ENCODE measurements around the gene DNAH10.

DNA sequence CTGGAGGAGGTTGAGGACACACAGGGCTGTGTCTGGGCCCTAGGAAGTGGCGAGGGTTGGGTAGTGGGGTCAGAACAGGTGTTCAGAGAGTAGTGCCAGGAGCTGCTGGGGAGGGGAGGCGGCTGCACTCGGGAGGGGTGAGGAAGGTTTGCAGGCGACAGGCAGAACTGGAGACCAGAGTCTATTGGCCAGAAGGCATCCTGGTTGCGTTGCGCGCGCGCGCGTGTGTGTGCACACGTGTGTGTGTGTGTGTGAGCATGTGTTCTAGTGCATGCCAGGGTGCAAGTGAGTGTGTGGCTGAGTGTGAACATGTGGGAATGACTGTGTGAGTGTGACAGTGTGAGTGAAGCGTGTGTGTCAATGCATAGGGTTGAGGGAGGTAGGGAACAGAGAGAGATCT is 124.2 kb downstream of the DNAH10 start:
- TF ChIP-seq TARDBP (IDR thresholded peaks at IDR 0.05; ENCODE audit: borderline replicate concordance) (no peak), EP300 (IDR thresholded peaks at IDR 0.05; ENCODE audit: borderline replicate concordance in 1 of 2, control insufficient read depth in 1 of 2, low read depth in 2 of 2, low read length in 2 of 2) (no peak), RCOR1 (conservative IDR thresholded peaks at IDR 0.05; ENCODE audit: low read depth, low read length) (no peak), MXI1 (IDR thresholded peaks at IDR 0.05; ENCODE audit: low read depth, low read length) (no peak), BRCA1 (IDR thresholded peaks at IDR 0.05; ENCODE audit: low read depth, low read length) (no peak), CEBPB (IDR thresholded peaks at IDR 0.05; ENCODE audit: borderline replicate concordance in 1 of 2, low read depth in 2 of 2, low read length in 2 of 2) (no peak), EZH2 (IDR thresholded peaks at IDR 0.05; ENCODE audit: borderline replicate concordance, control insufficient read depth, low read depth, low read length) (no peak), POLR2A (IDR thresholded peaks at IDR 0.05; ENCODE audit: low read depth, low read length) (no peak), E2F8 (IDR thresholded peaks at IDR 0.05; ENCODE audit: low read depth, partially characterized antibody) (no peak)
- TF ChIP-seq, protein P1, sequence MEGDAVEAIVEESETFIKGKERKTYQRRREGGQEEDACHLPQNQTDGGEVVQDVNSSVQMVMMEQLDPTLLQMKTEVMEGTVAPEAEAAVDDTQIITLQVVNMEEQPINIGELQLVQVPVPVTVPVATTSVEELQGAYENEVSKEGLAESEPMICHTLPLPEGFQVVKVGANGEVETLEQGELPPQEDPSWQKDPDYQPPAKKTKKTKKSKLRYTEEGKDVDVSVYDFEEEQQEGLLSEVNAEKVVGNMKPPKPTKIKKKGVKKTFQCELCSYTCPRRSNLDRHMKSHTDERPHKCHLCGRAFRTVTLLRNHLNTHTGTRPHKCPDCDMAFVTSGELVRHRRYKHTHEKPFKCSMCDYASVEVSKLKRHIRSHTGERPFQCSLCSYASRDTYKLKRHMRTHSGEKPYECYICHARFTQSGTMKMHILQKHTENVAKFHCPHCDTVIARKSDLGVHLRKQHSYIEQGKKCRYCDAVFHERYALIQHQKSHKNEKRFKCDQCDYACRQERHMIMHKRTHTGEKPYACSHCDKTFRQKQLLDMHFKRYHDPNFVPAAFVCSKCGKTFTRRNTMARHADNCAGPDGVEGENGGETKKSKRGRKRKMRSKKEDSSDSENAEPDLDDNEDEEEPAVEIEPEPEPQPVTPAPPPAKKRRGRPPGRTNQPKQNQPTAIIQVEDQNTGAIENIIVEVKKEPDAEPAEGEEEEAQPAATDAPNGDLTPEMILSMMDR (IDR thresholded peaks at IDR 0.05 in 2 of 3, conservative IDR thresholded peaks at IDR 0.05 in 1 of 3; ENCODE audit: control insufficient read depth in 2 of 3, extremely low read depth in 1 of 3, insufficient read depth in 1 of 3, low read depth in 3 of 3, low read length in 3 of 3): no peak
